Bladder microvascular endothelial cell (primary cell): ENCODE results near the gene ADAMTS2. TPM values are rescaled to one million over a fixed set of nuclear protein-coding genes. Genes with fewer than 3 reads are reported as not detected.

ENCODE experiments used
- total RNA-seq: library from RNA; depleted of rRNA; stranded (reverse); fragments of >200 nt; gene quantifications from 2 replicates; pipeline ENCODE4 v1.2.3, GENCODE V29; 2014

Gene ADAMTS2
- total RNA-seq: 0.88 and 2.6 TPM in 2 replicates

GRCh38 chr5:179345433-179346321 is at the start of gene ADAMTS2:
ADAMTS2 (minus strand) TSS chr5:179345461; CDS start chr5:179345328, 133 bp downstream.

Other genes starting within 250 kb of the ADAMTS2 start
- gene RUFY1, start 205.1 kb upstream of the ADAMTS2 start, total RNA-seq: 43.7 and 74.1 TPM in 2 replicates